ENCODE data around the gene EP400. TPM values are rescaled to one million over a fixed set of nuclear protein-coding genes. Genes with fewer than 3 reads are reported as not detected.

Gene EP400
- total and polyA plus RNA-seq, 9 of the 15 experiments (the other 6 are each of a cell fraction or from before 2014, with no cell fraction given), result 4.5 to 58.0 (median 7.0) TPM

DNA sequence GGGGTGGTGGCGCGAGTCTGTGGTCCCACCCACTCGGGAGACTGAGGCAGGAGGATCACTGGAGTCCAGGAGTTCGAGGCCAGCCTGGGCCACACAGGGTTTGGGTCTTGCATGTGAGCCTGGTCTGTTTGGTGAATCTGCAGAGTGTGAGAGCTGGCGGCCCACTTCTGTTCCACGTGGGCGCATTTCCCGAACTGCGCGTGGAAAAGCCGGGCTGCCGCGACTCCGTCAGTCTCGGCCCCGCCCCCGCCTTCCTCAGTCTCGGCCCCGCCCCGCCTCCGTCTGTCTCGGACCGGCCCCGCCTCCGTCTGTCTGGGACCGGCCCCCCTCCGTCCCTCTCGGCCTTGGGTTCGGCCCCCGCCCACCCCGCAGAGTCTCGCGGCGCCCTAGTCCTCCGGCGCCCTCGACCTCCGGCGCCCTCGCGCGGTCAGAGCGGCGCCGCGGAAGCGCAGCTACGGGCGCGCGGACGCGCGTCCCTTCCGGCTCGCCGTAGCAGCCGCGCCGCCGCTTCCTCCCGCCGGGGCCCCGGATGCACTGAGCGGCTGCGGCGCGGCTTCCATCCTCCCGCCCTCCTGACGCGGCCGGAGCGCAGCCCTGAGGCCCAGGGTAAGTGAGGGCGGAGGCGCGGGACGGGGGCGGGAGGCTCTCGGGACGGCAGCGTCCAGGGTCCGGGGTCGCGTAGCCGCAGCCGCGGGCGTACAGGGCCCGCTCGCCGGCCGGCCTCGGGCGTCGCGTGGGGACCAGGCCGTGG lies at the start of gene EP400 (continued):
- TF ChIP-seq, protein P1, sequence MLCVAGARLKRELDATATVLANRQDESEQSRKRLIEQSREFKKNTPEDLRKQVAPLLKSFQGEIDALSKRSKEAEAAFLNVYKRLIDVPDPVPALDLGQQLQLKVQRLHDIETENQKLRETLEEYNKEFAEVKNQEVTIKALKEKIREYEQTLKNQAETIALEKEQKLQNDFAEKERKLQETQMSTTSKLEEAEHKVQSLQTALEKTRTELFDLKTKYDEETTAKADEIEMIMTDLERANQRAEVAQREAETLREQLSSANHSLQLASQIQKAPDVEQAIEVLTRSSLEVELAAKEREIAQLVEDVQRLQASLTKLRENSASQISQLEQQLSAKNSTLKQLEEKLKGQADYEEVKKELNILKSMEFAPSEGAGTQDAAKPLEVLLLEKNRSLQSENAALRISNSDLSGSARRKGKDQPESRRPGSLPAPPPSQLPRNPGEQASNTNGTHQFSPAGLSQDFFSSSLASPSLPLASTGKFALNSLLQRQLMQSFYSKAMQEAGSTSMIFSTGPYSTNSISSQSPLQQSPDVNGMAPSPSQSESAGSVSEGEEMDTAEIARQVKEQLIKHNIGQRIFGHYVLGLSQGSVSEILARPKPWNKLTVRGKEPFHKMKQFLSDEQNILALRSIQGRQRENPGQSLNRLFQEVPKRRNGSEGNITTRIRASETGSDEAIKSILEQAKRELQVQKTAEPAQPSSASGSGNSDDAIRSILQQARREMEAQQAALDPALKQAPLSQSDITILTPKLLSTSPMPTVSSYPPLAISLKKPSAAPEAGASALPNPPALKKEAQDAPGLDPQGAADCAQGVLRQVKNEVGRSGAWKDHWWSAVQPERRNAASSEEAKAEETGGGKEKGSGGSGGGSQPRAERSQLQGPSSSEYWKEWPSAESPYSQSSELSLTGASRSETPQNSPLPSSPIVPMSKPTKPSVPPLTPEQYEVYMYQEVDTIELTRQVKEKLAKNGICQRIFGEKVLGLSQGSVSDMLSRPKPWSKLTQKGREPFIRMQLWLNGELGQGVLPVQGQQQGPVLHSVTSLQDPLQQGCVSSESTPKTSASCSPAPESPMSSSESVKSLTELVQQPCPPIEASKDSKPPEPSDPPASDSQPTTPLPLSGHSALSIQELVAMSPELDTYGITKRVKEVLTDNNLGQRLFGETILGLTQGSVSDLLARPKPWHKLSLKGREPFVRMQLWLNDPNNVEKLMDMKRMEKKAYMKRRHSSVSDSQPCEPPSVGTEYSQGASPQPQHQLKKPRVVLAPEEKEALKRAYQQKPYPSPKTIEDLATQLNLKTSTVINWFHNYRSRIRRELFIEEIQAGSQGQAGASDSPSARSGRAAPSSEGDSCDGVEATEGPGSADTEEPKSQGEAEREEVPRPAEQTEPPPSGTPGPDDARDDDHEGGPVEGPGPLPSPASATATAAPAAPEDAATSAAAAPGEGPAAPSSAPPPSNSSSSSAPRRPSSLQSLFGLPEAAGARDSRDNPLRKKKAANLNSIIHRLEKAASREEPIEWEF (CRISPR knock-in tag; IDR thresholded peaks at IDR 0.05), result no peak
- no peak for TF ChIP-seq MCM5 (IDR thresholded peaks at IDR 0.05; ENCODE audit: low read depth)
- TF ChIP-seq SMAD2 (IDR thresholded peaks at IDR 0.05; ENCODE audit: low read depth, low read length), result no peak
- TF ChIP-seq, protein P2, sequence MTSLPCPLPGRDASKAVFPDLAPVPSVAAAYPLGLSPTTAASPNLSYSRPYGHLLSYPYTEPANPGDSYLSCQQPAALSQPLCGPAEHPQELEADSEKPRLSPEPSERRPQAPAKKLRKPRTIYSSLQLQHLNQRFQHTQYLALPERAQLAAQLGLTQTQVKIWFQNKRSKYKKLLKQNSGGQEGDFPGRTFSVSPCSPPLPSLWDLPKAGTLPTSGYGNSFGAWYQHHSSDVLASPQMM (CRISPR knock-in tag; IDR thresholded peaks at IDR 0.05), result no peak
- TF ChIP-seq, protein P3, sequence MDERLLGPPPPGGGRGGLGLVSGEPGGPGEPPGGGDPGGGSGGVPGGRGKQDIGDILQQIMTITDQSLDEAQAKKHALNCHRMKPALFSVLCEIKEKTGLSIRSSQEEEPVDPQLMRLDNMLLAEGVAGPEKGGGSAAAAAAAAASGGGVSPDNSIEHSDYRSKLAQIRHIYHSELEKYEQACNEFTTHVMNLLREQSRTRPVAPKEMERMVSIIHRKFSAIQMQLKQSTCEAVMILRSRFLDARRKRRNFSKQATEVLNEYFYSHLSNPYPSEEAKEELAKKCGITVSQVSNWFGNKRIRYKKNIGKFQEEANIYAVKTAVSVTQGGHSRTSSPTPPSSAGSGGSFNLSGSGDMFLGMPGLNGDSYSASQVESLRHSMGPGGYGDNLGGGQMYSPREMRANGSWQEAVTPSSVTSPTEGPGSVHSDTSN (CRISPR knock-in tag; IDR thresholded peaks at IDR 0.05; ENCODE audit: low read depth), result no peak
- TF ChIP-seq, protein P3 (tag; conservative IDR thresholded peaks at IDR 0.05; ENCODE audit: low read depth), result no peak
- TF ChIP-seq STAG1 (CRISPR knock-in tag; IDR thresholded peaks at IDR 0.05; ENCODE audit: borderline replicate concordance), result no peak; the same call in 1 of the 2 replicates
- TF ChIP-seq MTF1 (CRISPR knock-in tag; IDR thresholded peaks at IDR 0.05; ENCODE audit: borderline replicate concordance), result no peak
- peak; percentile 89 for TF ChIP-seq ERF (CRISPR knock-in tag; IDR thresholded peaks at IDR 0.05)
- no peak for TF ChIP-seq ZNF431 (CRISPR knock-in tag; IDR thresholded peaks at IDR 0.05)
- TF ChIP-seq ZNF282 (CRISPR knock-in tag; IDR thresholded peaks at IDR 0.05), result 0 out of 2 replicates have a peak, but pooled peaks have one; percentile 15
- no peak for TF ChIP-seq CHD4 (IDR thresholded peaks at IDR 0.05; ENCODE audit: insufficient read depth, insufficient replicate concordance, low read depth, low read length, poor library complexity, severe bottlenecking)
